ENCODE data around the gene AKNAD1.

AKNAD1 gene

DNA sequence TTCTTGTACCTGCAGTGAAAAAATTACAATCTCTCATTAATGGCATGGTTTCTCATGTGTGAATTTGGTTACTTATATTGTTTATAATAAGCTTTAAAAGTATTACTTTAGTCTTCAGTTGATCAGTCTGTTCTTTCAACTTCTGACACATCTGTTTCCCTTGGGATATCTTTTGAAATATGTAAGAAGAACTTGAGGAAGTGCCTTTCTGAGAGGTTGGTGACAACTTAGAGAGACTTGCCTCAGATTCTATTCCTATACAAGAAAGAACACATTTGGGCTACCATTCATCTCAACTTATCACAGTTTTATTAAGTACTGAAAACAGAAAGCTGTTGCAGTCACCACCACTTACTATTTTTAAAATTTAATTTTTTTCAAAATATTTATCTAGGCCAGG lies 8.1 kb downstream of the AKNAD1 start:
- no peaks in the 10 kb centered on the region for H3K4me1 ChIP-seq (ENCODE audit: control insufficient read depth in 2 of 2, insufficient read depth in 2 of 2, low read length in 2 of 2)
- no peaks in the 10 kb centered on the region for H3K27me3 ChIP-seq (ENCODE audit: control insufficient read depth in 2 of 2, insufficient read depth in 2 of 2, low read length in 2 of 2)
- H3K4me3 ChIP-seq (ENCODE audit: low read length in 2 of 2): no peak overlapping the region
- H3K27ac ChIP-seq (ENCODE audit: low read depth in 2 of 2, low read length in 2 of 2): no peak overlapping the region
- H3K9ac ChIP-seq (ENCODE audit: low read depth in 1 of 2, low read length in 2 of 2): no peak overlapping the region
- H3K9me3 ChIP-seq (ENCODE audit: control insufficient read depth in 2 of 2, low read length in 2 of 2): no peaks in the 10 kb centered on the region
- no peaks in the 10 kb centered on the region for H3K36me3 ChIP-seq (ENCODE audit: control insufficient read depth in 2 of 2, insufficient read depth in 2 of 2, low read length in 2 of 2)

DNA sequence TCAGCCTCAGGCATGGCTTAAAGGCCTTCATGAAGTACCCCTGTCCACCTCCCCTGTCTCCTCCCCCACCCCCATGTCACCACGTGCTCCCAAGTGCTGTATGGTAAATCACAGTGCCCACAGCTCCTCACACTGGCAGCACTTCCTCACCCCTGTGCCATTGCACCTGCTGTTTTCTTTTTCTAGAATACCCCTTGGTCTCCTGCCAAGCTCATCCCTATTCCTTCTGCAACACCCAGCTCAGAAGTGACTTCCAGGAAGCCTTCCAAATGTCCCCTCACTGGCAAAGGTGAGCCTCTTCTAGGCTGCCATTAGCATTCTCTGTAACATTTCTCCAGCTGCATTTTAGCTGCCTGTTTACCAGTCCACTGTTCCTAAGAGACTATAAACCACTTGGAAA lies 9.4 kb downstream of the AKNAD1 start:
- Histone ChIP-seq H3K27me3 (ENCODE audit: control insufficient read depth in 2 of 2, insufficient read depth in 2 of 2, low read length in 2 of 2) (no peaks in the 10 kb centered on the region), H3K4me3 (ENCODE audit: low read length in 2 of 2) (no peak overlapping the region), H3K27ac (ENCODE audit: low read depth in 2 of 2, low read length in 2 of 2) (no peak overlapping the region), H3K9me3 (ENCODE audit: control insufficient read depth in 2 of 2, low read length in 2 of 2) (no peaks in the 10 kb centered on the region), H3K9ac (ENCODE audit: low read depth in 1 of 2, low read length in 2 of 2) (no peak overlapping the region), H3K4me1 (ENCODE audit: control insufficient read depth in 2 of 2, insufficient read depth in 2 of 2, low read length in 2 of 2) (no peaks in the 10 kb centered on the region), H3K36me3 (ENCODE audit: control insufficient read depth in 2 of 2, insufficient read depth in 2 of 2, low read length in 2 of 2) (no peaks in the 10 kb centered on the region)

DNA sequence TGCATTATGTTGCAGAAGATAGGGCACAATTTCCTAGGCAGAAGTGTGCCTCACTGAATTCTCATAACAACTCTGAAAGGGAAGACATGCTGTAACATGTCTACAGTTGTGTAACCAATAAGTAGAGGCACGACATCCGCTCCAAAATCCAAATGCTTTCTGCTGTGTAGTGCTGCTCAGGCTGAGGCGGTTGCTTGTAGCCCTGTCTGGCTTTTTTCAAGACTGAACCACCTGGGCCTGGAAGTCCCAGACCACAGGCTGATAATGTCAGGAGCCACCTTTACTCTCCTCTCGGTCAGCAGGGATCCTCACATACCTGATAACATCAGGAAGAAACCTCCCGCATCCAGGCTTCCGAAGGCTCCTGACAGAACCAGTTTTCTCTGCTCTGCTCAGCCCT lies 10.9 kb downstream of the AKNAD1 start:
- no peak overlapping the region for H3K9ac ChIP-seq (ENCODE audit: low read depth in 1 of 2, low read length in 2 of 2)
- H3K4me1 ChIP-seq (ENCODE audit: control insufficient read depth in 2 of 2, insufficient read depth in 2 of 2, low read length in 2 of 2): no peaks in the 10 kb centered on the region
- no peak overlapping the region for H3K4me3 ChIP-seq (ENCODE audit: low read length in 2 of 2)
- no peak overlapping the region for H3K27ac ChIP-seq (ENCODE audit: low read depth in 2 of 2, low read length in 2 of 2)
- no peaks in the 10 kb centered on the region for H3K9me3 ChIP-seq (ENCODE audit: control insufficient read depth in 2 of 2, low read length in 2 of 2)
- no peaks in the 10 kb centered on the region for H3K36me3 ChIP-seq (ENCODE audit: control insufficient read depth in 2 of 2, insufficient read depth in 2 of 2, low read length in 2 of 2)
- H3K27me3 ChIP-seq (ENCODE audit: control insufficient read depth in 2 of 2, insufficient read depth in 2 of 2, low read length in 2 of 2): no peaks in the 10 kb centered on the region

DNA sequence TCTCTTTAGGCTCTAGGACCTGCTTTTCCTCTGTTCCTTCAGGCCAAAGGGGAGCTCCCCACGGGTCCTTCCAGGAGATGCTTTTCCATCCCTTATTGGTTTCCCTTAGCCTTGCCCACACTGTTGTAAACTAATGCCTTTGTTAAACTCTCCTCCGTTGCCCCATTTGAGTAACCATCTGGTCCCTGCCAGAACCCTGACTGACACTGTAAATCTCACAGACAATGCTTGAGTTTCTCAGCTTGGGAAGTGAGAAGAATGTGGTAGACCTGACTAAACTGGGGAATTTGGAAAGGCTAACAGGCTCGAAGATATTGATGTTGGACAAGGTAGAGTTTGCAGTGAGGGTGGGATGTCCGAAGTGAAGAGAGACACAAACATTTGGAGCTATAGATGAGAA lies 11.4 kb downstream of the AKNAD1 start:
- H3K27ac ChIP-seq (ENCODE audit: low read depth in 2 of 2, low read length in 2 of 2): no peak overlapping the region
- no peak overlapping the region for H3K4me3 ChIP-seq (ENCODE audit: low read length in 2 of 2)
- H3K9me3 ChIP-seq (ENCODE audit: control insufficient read depth in 2 of 2, low read length in 2 of 2): no peaks in the 10 kb centered on the region
- no peaks in the 10 kb centered on the region for H3K4me1 ChIP-seq (ENCODE audit: control insufficient read depth in 2 of 2, insufficient read depth in 2 of 2, low read length in 2 of 2)
- no peak overlapping the region for H3K9ac ChIP-seq (ENCODE audit: low read depth in 1 of 2, low read length in 2 of 2)
- H3K27me3 ChIP-seq (ENCODE audit: control insufficient read depth in 2 of 2, insufficient read depth in 2 of 2, low read length in 2 of 2): no peaks in the 10 kb centered on the region
- no peaks in the 10 kb centered on the region for H3K36me3 ChIP-seq (ENCODE audit: control insufficient read depth in 2 of 2, insufficient read depth in 2 of 2, low read length in 2 of 2)

DNA sequence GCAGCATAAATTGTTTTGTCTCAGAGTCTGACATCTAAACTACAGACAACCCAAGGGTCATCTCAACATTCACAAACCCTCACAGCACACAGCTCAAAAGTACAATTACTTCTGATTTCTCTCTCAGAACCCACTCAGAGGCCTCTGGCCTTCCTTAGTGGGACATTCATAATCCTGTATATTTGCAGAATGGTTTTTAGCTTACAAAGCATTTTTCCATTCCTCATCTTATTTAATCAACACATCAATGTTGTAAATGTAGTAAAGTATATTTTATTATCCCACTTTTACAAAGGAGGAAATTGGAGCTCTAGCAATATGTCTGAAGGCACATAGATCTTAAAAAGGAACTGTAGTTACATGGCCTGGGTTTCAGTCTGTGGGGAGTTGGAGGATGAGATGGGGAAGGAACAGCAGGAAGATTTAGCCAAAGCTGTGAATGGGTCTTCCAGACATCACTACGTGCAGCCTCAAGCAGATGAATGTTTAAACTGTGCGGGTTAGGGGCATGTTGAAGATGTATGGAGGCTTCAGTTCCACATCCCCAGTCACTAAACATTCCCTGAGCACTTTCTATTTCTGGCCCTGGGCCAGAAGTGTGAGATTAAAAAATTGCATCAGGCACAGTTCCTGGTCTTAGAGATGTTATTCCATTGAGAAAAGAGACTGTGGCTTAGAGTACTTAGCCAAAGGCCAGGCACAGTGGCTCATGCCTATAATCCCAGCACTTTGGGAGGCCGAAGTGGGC lies 13.3 kb downstream of the AKNAD1 start:
- Histone ChIP-seq H3K4me1 (ENCODE audit: control insufficient read depth in 2 of 2, insufficient read depth in 2 of 2, low read length in 2 of 2) (no peaks in the 10 kb centered on the region), H3K36me3 (ENCODE audit: control insufficient read depth in 2 of 2, insufficient read depth in 2 of 2, low read length in 2 of 2) (no peaks in the 10 kb centered on the region), H3K27ac (ENCODE audit: low read depth in 2 of 2, low read length in 2 of 2) (no peak overlapping the region), H3K27me3 (ENCODE audit: control insufficient read depth in 2 of 2, insufficient read depth in 2 of 2, low read length in 2 of 2) (no peaks in the 10 kb centered on the region), H3K4me3 (ENCODE audit: low read length in 2 of 2) (no peak overlapping the region), H3K9me3 (ENCODE audit: control insufficient read depth in 2 of 2, low read length in 2 of 2) (no peaks in the 10 kb centered on the region), H3K9ac (ENCODE audit: low read depth in 1 of 2, low read length in 2 of 2) (no peak overlapping the region)

DNA sequence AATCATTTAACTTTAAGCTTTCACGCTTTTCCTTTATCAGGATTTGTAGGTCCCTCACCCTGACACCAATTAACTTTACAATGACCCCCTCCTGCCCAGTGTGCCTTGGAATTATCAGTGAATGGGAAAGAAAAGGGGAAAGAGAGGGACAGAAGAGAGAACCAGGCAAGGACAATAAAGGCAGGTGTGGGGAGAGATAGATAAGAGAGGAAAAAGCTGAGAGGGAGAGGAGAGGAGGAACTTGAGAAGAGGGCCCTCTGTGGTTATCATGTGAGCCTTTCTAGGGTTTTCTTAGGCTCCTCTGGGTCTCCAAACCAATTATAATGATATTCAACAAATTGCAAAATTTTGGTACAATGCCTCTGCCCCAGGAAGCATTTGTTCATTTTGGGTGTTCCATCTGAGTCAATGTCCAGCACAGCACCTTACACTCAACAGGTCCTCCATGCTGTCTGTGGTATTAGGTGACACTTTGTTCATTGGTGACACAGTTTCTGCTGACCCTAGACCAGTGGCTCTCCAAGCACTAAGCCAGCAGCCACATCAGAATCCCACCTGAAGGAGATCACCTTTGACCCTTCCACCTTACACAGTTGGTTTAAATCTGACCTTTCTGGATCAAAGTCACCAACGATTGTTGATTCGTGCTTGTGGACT lies 14.2 kb downstream of the AKNAD1 start:
- Histone ChIP-seq H3K36me3 (ENCODE audit: control insufficient read depth in 2 of 2, insufficient read depth in 2 of 2, low read length in 2 of 2) (no peaks in the 10 kb centered on the region), H3K9ac (ENCODE audit: low read depth in 1 of 2, low read length in 2 of 2) (no peak overlapping the region), H3K27ac (ENCODE audit: low read depth in 2 of 2, low read length in 2 of 2) (no peak overlapping the region), H3K4me3 (ENCODE audit: low read length in 2 of 2) (no peak overlapping the region), H3K9me3 (ENCODE audit: control insufficient read depth in 2 of 2, low read length in 2 of 2) (no peaks in the 10 kb centered on the region), H3K4me1 (ENCODE audit: control insufficient read depth in 2 of 2, insufficient read depth in 2 of 2, low read length in 2 of 2) (no peaks in the 10 kb centered on the region), H3K27me3 (ENCODE audit: control insufficient read depth in 2 of 2, insufficient read depth in 2 of 2, low read length in 2 of 2) (no peaks in the 10 kb centered on the region)

DNA sequence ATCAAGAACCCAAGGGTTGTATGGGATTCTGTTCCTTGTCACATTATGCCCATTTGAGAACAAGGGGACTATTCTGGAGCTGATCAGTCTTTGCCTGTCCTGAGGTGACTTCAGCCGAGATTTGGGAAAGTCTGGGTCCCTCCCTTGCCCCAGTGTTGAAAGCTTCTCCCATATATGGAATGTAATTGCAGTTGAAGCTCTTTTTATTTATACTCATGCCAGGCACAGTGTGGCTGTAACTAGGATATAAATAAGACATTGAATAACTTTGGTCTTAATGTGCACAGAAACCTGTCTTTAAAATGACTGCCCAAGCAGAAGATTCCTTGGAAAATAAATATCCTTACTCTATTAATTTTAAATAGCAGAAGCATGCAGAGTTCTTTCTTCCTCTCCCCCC lies 15.2 kb downstream of the AKNAD1 start:
- no peak overlapping the region for H3K4me3 ChIP-seq (ENCODE audit: low read length in 2 of 2)
- no peak overlapping the region for H3K27ac ChIP-seq (ENCODE audit: low read depth in 2 of 2, low read length in 2 of 2)
- H3K27me3 ChIP-seq (ENCODE audit: control insufficient read depth in 2 of 2, insufficient read depth in 2 of 2, low read length in 2 of 2): no peaks in the 10 kb centered on the region

DNA sequence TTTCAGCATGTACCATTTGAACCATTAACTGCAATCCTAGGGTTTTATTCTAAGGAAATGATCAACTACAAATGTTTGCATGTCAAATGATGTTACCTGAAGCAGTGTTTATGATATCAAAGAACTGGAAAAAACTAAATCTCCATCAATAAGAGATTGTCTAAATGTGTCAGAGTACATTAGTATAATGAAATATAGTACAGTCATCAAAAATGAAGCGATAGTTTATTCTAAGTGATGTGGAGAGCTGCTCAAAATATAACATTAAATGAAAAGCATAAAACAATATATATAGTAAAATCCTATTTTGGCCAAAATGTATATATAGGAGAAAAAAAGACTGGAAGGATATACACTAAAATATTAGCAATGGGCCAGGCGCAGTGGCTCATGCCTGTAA lies 24.0 kb downstream of the AKNAD1 start:
- Histone ChIP-seq H3K4me1 (ENCODE audit: control insufficient read depth in 2 of 2, insufficient read depth in 2 of 2, low read length in 2 of 2) (peaks cover 0 to 11% of the 10 kb centered on the region in 2 donors), H3K27ac (ENCODE audit: low read depth in 2 of 2, low read length in 2 of 2) (no peak overlapping the region), H3K4me3 (ENCODE audit: low read length in 2 of 2) (no peak overlapping the region), H3K9me3 (ENCODE audit: control insufficient read depth in 2 of 2, low read length in 2 of 2) (no peaks in the 10 kb centered on the region), H3K36me3 (ENCODE audit: control insufficient read depth in 2 of 2, insufficient read depth in 2 of 2, low read length in 2 of 2) (no peaks in the 10 kb centered on the region), H3K27me3 (ENCODE audit: control insufficient read depth in 2 of 2, insufficient read depth in 2 of 2, low read length in 2 of 2) (no peaks in the 10 kb centered on the region), H3K9ac (ENCODE audit: low read depth in 1 of 2, low read length in 2 of 2) (no peak overlapping the region)

More for the DNA sequence above, 15.2 kb downstream of the AKNAD1 start:
- Histone ChIP-seq H3K9me3 (ENCODE audit: control insufficient read depth in 2 of 2, low read length in 2 of 2) (no peaks in the 10 kb centered on the region), H3K36me3 (ENCODE audit: control insufficient read depth in 2 of 2, insufficient read depth in 2 of 2, low read length in 2 of 2) (no peaks in the 10 kb centered on the region), H3K9ac (ENCODE audit: low read depth in 1 of 2, low read length in 2 of 2) (no peak overlapping the region), H3K4me1 (ENCODE audit: control insufficient read depth in 2 of 2, insufficient read depth in 2 of 2, low read length in 2 of 2) (no peaks in the 10 kb centered on the region)

DNA sequence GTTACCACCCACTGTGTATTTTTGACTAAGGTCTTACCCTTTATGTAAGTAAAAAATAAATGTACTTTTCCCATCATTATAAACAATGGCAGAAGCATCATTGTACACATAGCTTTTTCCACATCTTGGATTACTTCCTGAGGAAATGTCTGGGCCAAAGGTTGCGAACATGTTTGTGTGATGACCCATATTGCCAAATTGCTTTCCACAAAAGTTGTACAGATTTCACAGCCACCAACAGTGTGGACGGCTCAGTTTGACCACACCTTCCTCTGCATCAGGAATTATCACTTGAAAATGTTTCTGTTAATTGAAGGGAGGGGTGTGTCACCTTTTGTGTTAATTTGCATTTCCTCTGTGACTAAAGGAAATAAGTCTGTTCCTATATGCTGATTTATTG lies 25.7 kb downstream of the AKNAD1 start:
- no peak overlapping the region for H3K4me3 ChIP-seq (ENCODE audit: low read length in 2 of 2)
- no peaks in the 10 kb centered on the region for H3K36me3 ChIP-seq (ENCODE audit: control insufficient read depth in 2 of 2, insufficient read depth in 2 of 2, low read length in 2 of 2)
- H3K9me3 ChIP-seq (ENCODE audit: control insufficient read depth in 2 of 2, low read length in 2 of 2): no peaks in the 10 kb centered on the region
- H3K4me1 ChIP-seq (ENCODE audit: control insufficient read depth in 2 of 2, insufficient read depth in 2 of 2, low read length in 2 of 2): peaks cover 0 to 12% of the 10 kb centered on the region in 2 donors
- no peak overlapping the region for H3K9ac ChIP-seq (ENCODE audit: low read depth in 1 of 2, low read length in 2 of 2)
- peak overlapping the region; percentile 66 to 74 for H3K27ac ChIP-seq (ENCODE audit: low read depth in 2 of 2, low read length in 2 of 2)
- no peaks in the 10 kb centered on the region for H3K27me3 ChIP-seq (ENCODE audit: control insufficient read depth in 2 of 2, insufficient read depth in 2 of 2, low read length in 2 of 2)

DNA sequence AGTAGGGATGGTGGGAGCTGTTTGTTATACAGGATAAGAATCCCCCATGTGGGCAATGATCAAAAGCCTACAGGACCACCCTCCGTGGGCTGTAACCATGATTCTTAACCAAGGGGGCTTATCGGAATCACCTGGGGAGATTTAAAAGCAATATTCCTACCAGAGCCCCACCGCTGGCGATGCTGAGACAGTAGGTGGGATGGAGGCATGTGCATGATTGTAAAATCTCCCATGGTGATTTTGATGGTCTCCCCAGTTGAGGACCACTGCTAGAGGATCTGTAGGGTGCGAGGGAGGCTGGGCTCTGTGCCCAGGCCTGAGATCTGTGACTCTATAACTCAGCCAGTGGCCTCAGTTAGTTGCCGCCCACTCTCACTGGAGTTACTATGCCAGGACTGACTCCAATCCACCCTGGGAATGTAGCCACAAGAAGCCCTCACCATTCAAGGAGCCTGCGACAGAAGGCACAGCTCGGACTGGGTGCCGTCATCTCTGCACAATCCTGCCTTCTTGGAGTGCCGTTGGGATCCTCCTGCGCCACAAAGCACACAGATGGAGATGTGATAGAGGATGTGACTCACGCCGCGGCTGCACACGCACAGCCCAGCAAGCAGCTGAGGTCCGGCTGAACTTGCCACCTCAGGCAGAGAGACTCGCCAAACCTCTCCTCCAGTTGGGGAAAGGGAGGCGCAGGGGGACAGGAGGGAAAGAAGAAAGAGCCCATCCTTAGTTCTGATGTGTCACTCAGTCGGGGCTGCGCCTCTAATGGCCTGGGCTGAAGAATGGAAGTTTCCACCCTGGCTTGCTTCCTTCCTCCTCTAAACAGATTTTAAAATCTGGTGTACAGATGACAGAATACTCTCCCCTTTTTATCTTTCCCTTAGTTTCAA lies 26.5 kb downstream of the AKNAD1 start:
- no peaks in the 10 kb centered on the region for H3K9me3 ChIP-seq (ENCODE audit: control insufficient read depth in 2 of 2, low read length in 2 of 2)
- peak overlapping the region; percentile 18 to 20 for H3K9ac ChIP-seq (ENCODE audit: low read depth in 1 of 2, low read length in 2 of 2)
- peak overlapping the region; percentile 66 to 74 for H3K27ac ChIP-seq (ENCODE audit: low read depth in 2 of 2, low read length in 2 of 2)
- no peaks in the 10 kb centered on the region for H3K36me3 ChIP-seq (ENCODE audit: control insufficient read depth in 2 of 2, insufficient read depth in 2 of 2, low read length in 2 of 2)
- H3K4me1 ChIP-seq (ENCODE audit: control insufficient read depth in 2 of 2, insufficient read depth in 2 of 2, low read length in 2 of 2): peaks cover 0 to 12% of the 10 kb centered on the region in 2 donors
- no peaks in the 10 kb centered on the region for H3K27me3 ChIP-seq (ENCODE audit: control insufficient read depth in 2 of 2, insufficient read depth in 2 of 2, low read length in 2 of 2)
- peak overlapping the region in 1 of 2 donors; percentile 43 for H3K4me3 ChIP-seq (ENCODE audit: low read length in 2 of 2)

All from mucosa of rectum (tissue), 2 donors.